SK-N-MC (cell line): ENCODE data around the gene GALNT9.

ENCODE experiments used
- DNase-seq: peaks from one replicate; pipeline ENCODE4 v3.0.0-alpha.2; 2011; ENCODE audit warnings: low read depth, low spot score
- H3K27ac ChIP-seq: fragments of 200-600 bp; sonication (generic); 2 replicates; pipeline ENCODE4 v1.5.1; 2016; ENCODE audit warnings: mixed run types
- H3K36me3 ChIP-seq: fragments of 200-600 bp; sonication (generic); 2 replicates; pipeline ENCODE4 v1.6.1; 2017; ENCODE audit warnings: antibody characterized with exemption, low read length, mixed read lengths; ENCODE audit not compliant: insufficient read depth
- H3K4me3 ChIP-seq: fragments of 200-600 bp; sonication (generic); 2 replicates; pipeline ENCODE4 v1.5.1; 2016
- H3K9ac ChIP-seq: fragments of 200-600 bp; sonication (generic); 2 replicates; pipeline ENCODE4 v1.8.0; 2017; ENCODE audit warnings: mixed run types, mixed read lengths; ENCODE audit not compliant: insufficient read length
- H3K9me3 ChIP-seq: fragments of 200-600 bp; sonication (generic); 2 replicates; pipeline ENCODE4 v1.6.1; 2017; ENCODE audit warnings: low read depth, mild to moderate bottlenecking, antibody characterized with exemption, low read length, moderate library complexity, mixed read lengths
- EZH2 ChIP-seq: fragments of 200-600 bp; sonication (generic); IDR thresholded peaks from one replicate; pipeline ENCODE4 v1.6.1; 2017; ENCODE audit warnings: antibody characterized with exemption
- FOXP2 ChIP-seq: optimal IDR thresholded peaks from 2 replicates; pipeline ENCODE3; 2011; ENCODE audit warnings: mild to moderate bottlenecking, moderate library complexity; ENCODE audit not compliant: insufficient read depth; ENCODE audit errors: extremely low read length, control extremely low read depth
- POLR2AphosphoS5 ChIP-seq: IDR thresholded peaks from 2 replicates; pipeline ENCODE4 v1.6.1; 2012; ENCODE audit warnings: mild to moderate bottlenecking, low read depth, low read length, borderline replicate concordance

GALNT9 gene

GRCh38 chr12:132147423-132148367, 181.7 kb downstream of the GALNT9 start:
- H3K36me3 ChIP-seq = peaks cover 15% of the 10 kb centered on the region; the same call in 1 of the 2 replicates

GRCh38 chr12:132146772-132147422, 182.5 kb downstream of the GALNT9 start:
- TF ChIP-seq FOXP2 = no peak
- TF ChIP-seq EZH2 = no peak
- TF ChIP-seq POLR2AphosphoS5 = no peak; the same call in 1 of the 2 replicates
- no peak overlapping the region for H3K9ac ChIP-seq
- no peak overlapping the region for H3K4me3 ChIP-seq
- no peak for DNase-seq
- no peak overlapping the region for H3K27ac ChIP-seq
- H3K9me3 ChIP-seq = no peaks in the 10 kb centered on the region
- peaks cover 22% of the 10 kb centered on the region; the same call in 1 of the 2 replicates for H3K36me3 ChIP-seq

More at GRCh38 chr12:132147423-132148367, 181.7 kb downstream of the GALNT9 start:
- no peak overlapping the region for H3K9ac ChIP-seq
- H3K9me3 ChIP-seq = no peaks in the 10 kb centered on the region
- TF ChIP-seq FOXP2 (no peak), EZH2 (no peak), POLR2AphosphoS5 (no peak; the same call in 1 of the 2 replicates)
- H3K27ac ChIP-seq = no peak overlapping the region
- H3K4me3 ChIP-seq = no peak overlapping the region
- no peak for DNase-seq
